GM13977 (cell line): ENCODE measurements around the gene IL5.

Source experiments
- DNase-seq: peaks from one replicate; pipeline ENCODE4 v3.0.0; 2012; ENCODE audit warnings: low spot score
- in situ Hi-C: fragments of 300-500 bp; cut with MboI; formaldehyde crosslinking; loops from one replicate; pipeline ENCODE4 v1.12.0; 2022; ENCODE audit warnings: low sequenced_read_pairs, low pct_unique_long_range_greater_than_20kb, mixed read lengths, inconsistent platforms; ENCODE audit not compliant: unreplicated experiment
- TF ChIP-seq, protein P1 (sequence below): IDR thresholded peaks from 2 replicates; pipeline ENCODE4 v1.5.1; 2012; ENCODE audit warnings: mild to moderate bottlenecking, control low read depth; ENCODE audit not compliant: insufficient read depth; ENCODE audit errors: extremely low read depth, missing control alignments

Gene IL5

DNA sequence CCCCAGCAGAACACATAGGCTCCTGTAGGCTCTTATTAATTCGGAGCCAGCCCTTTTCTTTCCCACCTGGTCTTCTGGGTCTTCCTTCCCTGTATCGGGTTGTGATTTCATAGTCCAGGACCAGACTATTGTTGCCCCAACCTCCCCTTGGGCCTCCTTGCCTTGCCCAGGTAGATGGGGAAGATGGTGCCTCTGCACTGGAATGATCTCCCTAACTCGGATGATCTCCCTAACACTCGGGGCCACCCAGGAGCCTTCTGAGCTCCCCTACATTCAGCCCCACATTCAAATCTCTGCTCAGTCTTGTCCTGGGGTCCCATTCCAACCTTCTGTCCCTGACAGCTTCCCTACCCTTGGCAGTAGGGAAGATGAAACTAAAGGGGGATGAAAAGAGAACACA is 50.1 kb downstream of the IL5 start:
- TF ChIP-seq, protein P1, sequence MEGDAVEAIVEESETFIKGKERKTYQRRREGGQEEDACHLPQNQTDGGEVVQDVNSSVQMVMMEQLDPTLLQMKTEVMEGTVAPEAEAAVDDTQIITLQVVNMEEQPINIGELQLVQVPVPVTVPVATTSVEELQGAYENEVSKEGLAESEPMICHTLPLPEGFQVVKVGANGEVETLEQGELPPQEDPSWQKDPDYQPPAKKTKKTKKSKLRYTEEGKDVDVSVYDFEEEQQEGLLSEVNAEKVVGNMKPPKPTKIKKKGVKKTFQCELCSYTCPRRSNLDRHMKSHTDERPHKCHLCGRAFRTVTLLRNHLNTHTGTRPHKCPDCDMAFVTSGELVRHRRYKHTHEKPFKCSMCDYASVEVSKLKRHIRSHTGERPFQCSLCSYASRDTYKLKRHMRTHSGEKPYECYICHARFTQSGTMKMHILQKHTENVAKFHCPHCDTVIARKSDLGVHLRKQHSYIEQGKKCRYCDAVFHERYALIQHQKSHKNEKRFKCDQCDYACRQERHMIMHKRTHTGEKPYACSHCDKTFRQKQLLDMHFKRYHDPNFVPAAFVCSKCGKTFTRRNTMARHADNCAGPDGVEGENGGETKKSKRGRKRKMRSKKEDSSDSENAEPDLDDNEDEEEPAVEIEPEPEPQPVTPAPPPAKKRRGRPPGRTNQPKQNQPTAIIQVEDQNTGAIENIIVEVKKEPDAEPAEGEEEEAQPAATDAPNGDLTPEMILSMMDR = no peak
- in situ Hi-C loops = loop anchor here (10.0 kb wide), 1 partner anchor 108 kb away; no protein-coding TSS in a partner anchor
- no peak for DNase-seq

DNA sequence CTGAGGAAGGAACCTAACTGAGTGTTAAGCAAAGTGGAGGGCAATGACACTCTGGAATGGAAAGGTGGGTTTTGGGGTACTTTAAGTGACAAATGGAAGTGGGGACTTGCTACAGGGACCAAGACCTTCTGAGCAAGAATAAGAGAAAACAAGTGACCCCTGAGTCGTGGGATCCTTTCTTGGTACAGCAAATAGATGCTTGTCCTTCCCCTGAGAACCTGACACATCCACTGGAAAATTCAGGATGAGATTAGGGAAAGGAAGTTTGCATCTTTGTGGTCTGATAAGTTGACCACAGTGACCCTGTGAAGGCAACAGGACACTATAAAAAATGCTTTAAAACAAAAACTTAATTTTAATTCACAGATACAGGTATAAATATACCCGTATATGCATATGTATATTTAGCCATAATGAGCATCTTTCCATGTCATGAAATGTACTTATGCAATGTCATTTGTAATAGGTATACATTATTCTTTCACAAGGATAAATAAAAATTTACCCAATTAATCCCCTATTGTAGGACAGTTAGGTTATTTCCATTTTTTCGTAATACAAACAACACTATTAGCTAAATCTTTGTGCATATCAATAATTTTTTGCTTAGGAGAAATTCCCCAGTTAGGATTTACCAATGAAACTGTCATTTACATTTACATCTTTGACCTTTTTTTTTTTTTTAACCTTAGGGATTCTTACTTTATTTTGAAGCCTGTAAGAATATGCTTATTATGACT is 50.8 kb downstream of the IL5 start:
- DNase-seq = no peak
- in situ Hi-C loops = loop anchor here (10.0 kb wide), 1 partner anchor 108 kb away; no protein-coding TSS in a partner anchor

More for the DNA sequence above, 50.8 kb downstream of the IL5 start:
- TF ChIP-seq, protein P1 = no peak
